ENCODE results near the gene CPNE8.

The CPNE8 gene

GRCh38 chr12:38713294-38713693, 192.1 kb downstream of the CPNE8 start:
- no peak for DNase-seq

- DNase-seq = no peak
These were observed 194.3 kb downstream of the CPNE8 start for GRCh38 chr12:38711054-38711453.

- no peak for DNase-seq
These were observed 196.9 kb downstream of the CPNE8 start for GRCh38 chr12:38708466-38708865.

DNA sequence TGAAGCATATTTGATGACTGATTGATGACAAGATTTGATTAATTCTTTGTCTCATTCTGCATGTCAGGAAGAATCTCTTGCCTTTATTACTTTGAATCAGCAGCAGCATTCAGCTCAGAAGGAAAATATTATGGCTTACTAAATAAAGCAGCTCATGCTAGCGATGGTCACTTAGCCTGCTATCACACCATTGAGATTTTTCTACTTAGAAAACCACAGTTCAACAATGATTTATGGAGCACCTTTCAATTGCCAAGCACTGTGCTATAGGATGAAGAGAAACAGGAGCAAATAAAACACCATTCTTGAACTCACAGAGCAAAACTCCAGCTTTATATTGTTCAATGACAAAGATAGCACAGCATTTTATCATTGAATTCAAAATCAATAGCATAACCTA, 197.7 kb downstream of the CPNE8 start:
- DNase-seq = no peak

DNA sequence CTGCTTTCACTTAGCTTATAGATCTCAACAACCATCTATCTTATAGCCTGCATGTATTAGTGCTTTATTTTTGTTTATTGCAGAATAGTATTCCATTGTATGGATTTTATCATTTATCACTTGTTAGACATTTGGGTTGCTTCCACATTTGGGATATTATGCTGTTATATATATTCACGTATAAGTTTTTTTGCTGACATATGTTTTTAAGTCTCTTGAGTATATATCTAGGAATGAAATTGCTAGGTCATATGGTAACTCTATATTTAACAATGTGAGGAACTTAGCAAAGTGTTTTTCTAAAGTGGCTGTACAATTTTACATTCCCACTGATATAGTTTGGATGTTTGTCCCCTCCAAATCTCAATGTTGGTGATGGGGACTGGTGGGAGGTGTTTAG, 208.1 kb downstream of the CPNE8 start:
- no peak for DNase-seq

DNA sequence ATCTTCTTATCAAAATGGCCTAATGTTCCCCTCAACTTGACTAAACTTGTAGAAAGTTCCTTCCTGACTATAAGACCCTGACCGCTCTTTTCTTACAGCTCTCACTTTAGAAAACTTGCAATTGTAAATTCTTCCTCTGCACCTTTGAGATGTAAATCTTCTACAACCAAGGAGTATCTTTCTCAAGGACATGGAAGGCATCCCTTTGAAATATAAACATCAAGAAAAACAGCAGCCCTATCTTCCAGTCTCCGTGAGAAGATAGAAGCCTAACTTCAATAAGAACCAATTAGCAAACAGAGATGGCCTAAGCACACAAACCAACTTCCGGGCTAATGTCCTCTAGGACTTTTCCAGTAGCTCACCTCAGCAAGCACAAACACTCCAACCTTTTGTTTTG, 210.3 kb downstream of the CPNE8 start:
- DNase-seq = no peak

DNA sequence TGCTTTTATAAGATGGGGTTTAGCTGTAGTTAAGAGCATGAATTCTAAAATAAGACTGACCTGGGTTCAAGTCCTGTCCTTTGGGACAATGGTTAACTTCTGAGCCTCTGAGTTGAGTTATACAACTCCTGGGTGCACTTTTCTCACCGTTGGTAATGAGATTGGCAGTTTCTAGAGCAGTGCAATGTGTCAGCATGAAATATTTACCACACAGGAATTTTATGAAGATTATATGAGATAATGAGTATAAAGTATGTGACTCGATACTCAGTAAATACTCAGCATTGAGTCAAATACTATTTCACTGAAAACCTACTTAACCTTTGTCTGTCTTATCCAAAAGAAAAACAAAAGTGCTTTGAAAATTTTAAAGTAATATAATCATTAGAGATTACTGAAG, 214.2 kb downstream of the CPNE8 start:
- no peak for DNase-seq

GRCh38 chr12:38690646-38691045, 214.7 kb downstream of the CPNE8 start:
- no peak for DNase-seq

DNA sequence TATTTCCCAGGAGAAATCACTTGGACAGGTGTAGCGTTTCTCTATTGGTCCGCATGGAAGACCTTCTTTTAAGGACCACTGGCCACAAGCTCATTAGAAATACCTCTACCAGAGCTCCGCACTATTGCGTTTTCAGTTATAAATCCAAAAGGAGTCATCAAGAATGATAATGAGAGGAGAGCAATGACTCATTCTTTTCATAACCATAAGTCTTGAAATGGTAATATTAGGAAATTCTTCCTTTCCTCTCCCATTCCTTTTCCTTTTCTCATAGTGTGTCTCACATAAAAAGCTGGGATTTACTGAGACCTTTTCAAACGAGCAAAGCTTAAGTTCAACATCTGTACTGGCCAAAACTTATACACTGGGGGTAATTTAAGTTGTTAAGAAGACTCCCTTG, 215.7 kb downstream of the CPNE8 start:
- no peak for DNase-seq

DNA sequence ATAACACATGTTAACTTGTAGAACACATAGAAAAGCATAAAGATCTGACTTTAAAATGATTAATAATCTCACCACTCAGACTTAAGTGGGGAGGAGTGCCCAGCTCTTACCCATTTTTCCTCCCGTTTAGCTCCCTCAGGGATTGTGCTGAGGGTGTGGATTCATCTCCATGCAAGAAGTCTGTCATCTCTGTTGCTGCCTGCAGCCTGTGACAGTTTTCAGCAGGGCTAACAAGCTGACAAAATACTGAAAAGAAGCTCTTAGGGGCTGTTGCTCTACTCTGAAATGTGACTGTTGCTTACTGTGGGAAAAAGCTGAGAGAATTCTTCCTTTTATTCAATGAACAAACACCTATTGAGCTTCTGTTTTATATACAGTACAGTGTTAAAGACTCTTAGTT, 216.2 kb downstream of the CPNE8 start:
- DNase-seq = no peak

- DNase-seq = no peak
These were observed 222.9 kb downstream of the CPNE8 start for GRCh38 chr12:38682521-38682920.

DNA sequence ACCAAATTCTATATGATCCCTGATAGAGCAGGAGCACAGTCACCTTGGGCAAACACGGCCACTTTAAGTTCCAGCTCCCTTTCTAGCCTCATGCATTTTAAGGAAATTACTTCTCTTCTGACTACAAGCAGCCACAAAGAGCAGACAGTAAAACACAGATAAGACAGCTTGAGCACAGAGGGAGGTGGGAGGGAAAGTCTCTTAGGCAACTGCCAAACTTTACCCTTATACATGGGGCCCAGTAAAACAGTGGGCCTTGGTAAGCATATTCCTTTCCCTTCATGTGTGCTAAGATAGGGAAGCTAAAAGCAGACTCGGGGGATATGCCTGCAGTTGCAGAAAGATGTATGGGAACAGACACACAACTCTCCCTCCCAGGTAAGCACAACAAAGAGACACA, 235.9 kb downstream of the CPNE8 start:
- no peak for DNase-seq

DNA sequence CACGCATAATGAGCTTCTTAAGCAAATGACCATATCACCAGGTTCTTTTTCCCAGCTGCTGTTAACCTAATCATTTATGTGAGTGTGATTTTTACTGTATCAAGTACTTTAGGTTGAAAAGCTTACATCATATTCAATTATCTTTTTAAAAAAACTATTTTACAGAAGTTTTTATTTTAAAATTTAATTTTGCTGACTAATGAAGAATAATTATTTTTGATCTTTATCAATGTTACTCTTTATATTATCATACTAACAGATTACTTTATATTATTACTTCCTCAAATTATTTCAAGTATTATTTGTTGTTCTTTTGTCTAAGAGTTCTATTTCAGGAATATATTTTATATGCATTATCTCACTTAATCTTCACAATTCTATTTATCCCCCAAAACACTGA, 236.3 kb downstream of the CPNE8 start:
- no peak for DNase-seq

DNA sequence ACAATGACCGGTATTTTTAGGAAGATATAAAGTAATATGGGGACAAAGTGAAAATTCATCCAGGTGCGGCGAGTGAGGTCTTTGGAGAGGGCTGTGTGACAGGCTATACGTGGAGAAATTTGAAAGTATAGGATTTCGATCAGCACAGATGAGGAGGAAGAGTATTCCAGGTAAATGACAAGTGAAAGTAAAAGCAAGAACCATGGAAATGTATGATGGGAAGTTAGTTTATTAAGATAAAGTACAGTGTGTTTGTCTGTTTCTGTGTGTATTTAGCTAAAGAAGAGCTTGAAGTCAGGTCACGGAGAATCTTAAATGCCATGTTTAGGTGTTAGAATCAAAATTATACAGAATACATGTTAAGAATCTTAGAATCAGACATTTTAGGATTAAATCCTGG, 239.0 kb downstream of the CPNE8 start:
- DNase-seq = no peak

- no peak for DNase-seq
These were observed 240.6 kb downstream of the CPNE8 start for GRCh38 chr12:38664661-38665269.

GRCh38 chr12:38662829-38663228, 242.6 kb downstream of the CPNE8 start:
- no peak for DNase-seq

- no peak for DNase-seq
These were observed 251.7 kb downstream of the CPNE8 start for GRCh38 chr12:38653650-38654049.

GRCh38 chr12:38648813-38649212, 256.6 kb downstream of the CPNE8 start:
- no peak for DNase-seq

DNA sequence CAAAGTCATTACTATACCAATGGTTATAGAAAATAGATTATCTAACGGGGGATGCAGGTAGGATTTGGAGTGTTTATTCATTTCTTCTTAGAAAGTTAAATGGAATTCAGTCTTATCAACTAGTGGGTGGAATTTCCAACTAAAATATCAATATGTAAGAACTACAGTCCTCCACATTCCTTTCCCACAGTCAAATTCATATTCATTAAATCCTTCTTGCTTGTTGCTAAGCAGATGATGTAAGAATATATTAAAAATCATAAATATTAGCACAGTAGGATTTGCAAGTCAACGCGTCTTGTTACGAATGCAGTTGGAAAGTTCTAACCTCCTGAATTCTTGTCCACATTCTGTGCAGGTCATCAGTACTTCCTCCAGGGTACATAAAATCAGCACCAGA, 259.2 kb downstream of the CPNE8 start:
- DNase-seq = no peak

DNA sequence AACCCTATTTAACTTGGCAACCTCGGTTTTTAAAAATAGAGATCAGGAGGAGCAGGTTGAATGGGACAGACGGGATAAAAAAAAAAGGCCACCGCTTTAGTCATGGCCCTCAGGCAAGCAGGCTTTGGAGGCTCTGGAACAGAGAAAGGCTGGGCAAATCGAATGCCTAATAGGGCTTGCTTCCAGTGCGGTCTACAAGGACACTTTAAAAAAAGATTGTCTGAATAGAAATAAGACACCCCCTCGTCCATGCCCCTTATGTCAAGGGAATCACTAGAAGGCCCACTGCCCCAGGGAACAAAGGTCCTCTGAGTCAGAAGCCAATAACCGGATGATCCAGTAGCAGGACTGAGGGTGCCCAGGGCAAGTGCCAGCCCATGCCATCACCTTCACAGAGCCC, 265.8 kb downstream of the CPNE8 start:
- DNase-seq = no peak

GRCh38 chr12:38638401-38638800, 267.0 kb downstream of the CPNE8 start:
- no peak for DNase-seq

DNA sequence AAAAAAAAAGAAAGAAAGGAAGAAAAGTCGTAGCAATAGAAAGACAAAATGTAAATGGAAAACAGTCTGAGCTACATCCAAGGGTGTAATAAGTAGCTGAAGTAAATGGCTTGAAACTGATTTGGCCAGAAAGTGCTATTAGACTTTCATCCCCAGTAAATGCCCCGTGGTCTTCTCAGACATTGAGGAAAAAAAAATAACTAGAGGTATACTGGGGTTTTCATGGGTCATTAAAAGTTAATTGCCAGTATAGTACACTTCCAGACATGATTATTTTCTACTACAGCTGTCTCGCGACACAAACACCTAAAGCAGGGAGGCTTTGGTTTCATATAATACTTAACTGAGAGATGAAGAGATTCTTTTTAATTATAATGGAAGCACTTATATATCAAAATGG, 271.9 kb downstream of the CPNE8 start:
- no peak for DNase-seq

- no peak for DNase-seq
These were observed 276.3 kb downstream of the CPNE8 start for GRCh38 chr12:38629064-38629463.

DNA sequence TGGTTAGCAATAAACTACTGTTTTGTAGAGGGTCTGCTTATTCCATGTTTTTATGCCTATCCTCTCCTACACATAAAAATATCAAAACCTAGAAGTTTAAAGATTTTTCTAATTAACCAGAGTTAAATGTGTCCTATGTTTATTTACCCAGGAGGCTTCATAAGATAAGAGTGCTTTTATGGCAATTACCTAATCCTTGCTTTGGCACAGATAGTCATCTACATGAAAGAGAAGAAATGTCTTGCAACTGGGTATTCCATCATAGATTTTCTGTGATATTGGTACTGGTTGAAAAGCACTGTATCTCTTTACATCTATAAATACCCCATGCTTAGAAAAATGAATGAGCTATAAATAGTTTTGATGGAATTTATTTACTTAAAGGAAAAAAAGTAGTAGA, 277.1 kb downstream of the CPNE8 start:
- DNase-seq = no peak

DNA sequence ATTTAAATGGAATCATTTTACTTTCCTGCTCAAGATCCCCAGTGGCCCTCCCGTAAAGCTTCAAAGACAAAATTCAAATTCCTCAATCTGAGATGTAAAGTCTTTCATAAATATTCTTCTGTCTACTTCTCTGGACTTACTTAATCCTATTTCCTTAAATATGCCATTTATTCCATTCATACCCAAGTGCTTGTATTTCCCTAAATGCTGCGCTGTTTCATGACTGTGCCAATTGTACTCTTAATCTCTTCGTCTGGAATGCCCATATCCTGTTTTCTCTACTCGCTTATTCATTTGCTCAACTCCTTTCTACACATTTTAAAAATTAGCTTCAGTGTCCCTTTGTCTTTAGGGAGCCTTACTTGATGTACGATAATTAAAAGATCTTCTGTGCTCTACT, 280.1 kb downstream of the CPNE8 start:
- no peak for DNase-seq

DNA sequence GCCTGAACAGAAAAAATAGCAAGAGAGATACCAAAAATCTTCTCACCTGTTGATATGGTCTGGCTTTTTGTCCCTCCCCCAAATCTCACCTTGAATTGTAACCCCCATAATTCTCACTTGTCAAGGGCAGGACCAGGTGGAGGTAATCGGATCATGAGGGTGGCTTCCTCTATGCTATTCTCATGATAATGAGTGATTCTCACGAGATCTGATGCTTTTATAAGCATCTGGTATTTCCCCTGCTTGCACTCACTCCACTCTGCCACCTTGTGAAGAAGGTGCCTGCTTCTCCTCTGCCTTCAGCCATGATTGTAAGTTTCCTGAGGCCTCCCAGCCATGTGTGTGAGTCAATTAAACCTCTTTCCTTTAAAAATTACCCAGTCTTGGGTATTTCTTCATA, 291.2 kb downstream of the CPNE8 start:
- DNase-seq = no peak

Data from NCI-H345 (cell line).